Common myeloid progenitor, CD34-positive (primary cell): ENCODE results near the gene PHF21B.
A peak's percentile ranks its signal among the peaks of the same experiment; 100 is the strongest.

Experiments used
- CTCF ChIA-PET: fragments of 350-600 bp; sonication (Branson Sonifier 250); formaldehyde crosslinking; loops from one replicate; lab custom pipeline; 2021; ENCODE audit warnings: antibody characterized with exemption; lab: Charles Lee
- POLR2A ChIA-PET: fragments of 350-600 bp; sonication (Branson Sonifier 250); formaldehyde crosslinking; loops from one replicate; lab custom pipeline; 2021; ENCODE audit warnings: antibody characterized with exemption; lab: Charles Lee
- DNase-seq, 3 donors: peaks; one replicate each; pipeline versions ENCODE4 v3.0.0 to v3.0.0-alpha.2; 2013
- H3K27ac ChIP-seq, 2 experiments: 1 replicate in 1 of 2; 2 replicates in 1 of 2; pipeline ENCODE4 v1.7.0; 2013; ENCODE audit warnings: inconsistent platforms in 2 of 2, low read length in 2 of 2, mild to moderate bottlenecking in 2 of 2, low read depth in 1 of 2, moderate library complexity in 1 of 2; ENCODE audit not compliant: severe bottlenecking in 2 of 2, insufficient read depth in 1 of 2, poor library complexity in 1 of 2
- H3K27me3 ChIP-seq, 5 experiments: replicated peaks in 2 of 5; 1 replicate in 3 of 5; 2 replicates in 2 of 5; pipeline versions ENCODE4 v1.6.1 to v1.7.0; 2013; ENCODE audit warnings: low read length in 4 of 5, mild to moderate bottlenecking in 2 of 5, moderate library complexity in 2 of 5, inconsistent platforms in 1 of 5; ENCODE audit not compliant: insufficient read depth in 5 of 5, control insufficient read depth in 4 of 5
- H3K36me3 ChIP-seq, 4 experiments: 1 replicate in 2 of 4; 2 replicates in 2 of 4; pipeline versions ENCODE4 v1.6.1 to v1.7.0; 2013; ENCODE audit warnings: low read length in 3 of 4, control low read depth in 1 of 4, mild to moderate bottlenecking in 1 of 4; ENCODE audit not compliant: control insufficient read depth in 4 of 4, insufficient read depth in 4 of 4
- H3K4me1 ChIP-seq, 4 experiments: 1 replicate in 3 of 4; 2 replicates in 1 of 4; pipeline versions ENCODE4 v1.6.1 to v1.7.1; 2013; ENCODE audit warnings: low read length in 3 of 4, mild to moderate bottlenecking in 3 of 4, control low read depth in 1 of 4, inconsistent platforms in 1 of 4, moderate library complexity in 1 of 4; ENCODE audit not compliant: control insufficient read depth in 4 of 4, insufficient read depth in 4 of 4; ENCODE audit errors: control extremely low read depth in 1 of 4
- H3K4me3 ChIP-seq, 7 experiments: 1 replicate in 4 of 7; 2 replicates in 3 of 7; pipeline versions ENCODE4 v1.5.1 to v1.7.0; 2013; ENCODE audit warnings: mild to moderate bottlenecking in 7 of 7, low read length in 6 of 7, moderate library complexity in 6 of 7, inconsistent platforms in 2 of 7, low read depth in 2 of 7, control low read depth in 1 of 7; ENCODE audit not compliant: insufficient read depth in 4 of 7, control insufficient read depth in 1 of 7; ENCODE audit errors: extremely low read depth in 1 of 7
- H3K9me3 ChIP-seq, 5 experiments: 1 replicate in 4 of 5; 2 replicates in 1 of 5; pipeline versions ENCODE4 v1.6.1 to v1.7.1; 2013; ENCODE audit warnings: low read length in 4 of 5, mild to moderate bottlenecking in 2 of 5, inconsistent platforms in 1 of 5, low read depth in 1 of 5, moderate library complexity in 1 of 5; ENCODE audit not compliant: control insufficient read depth in 4 of 5, insufficient read depth in 2 of 5; ENCODE audit errors: control extremely low read depth in 1 of 5
- WGBS: methylation state at CpG from one replicate; pipeline ENCODE4 v1.1.5; 2013; ENCODE audit not compliant: insufficient coverage; 5-methylcytosine and 5-hydroxymethylcytosine counted together

Gene PHF21B

GRCh38 chr22:45019861-45020655, 10.3 kb upstream of the PHF21B start:
- 80% methylated on average over 13 of the region's 16 CpGs for WGBS
- POLR2A ChIA-PET, result no interaction called here

GRCh38 chr22:45014654-45015053, 4.8 kb upstream of the PHF21B start:
- no peak for DNase-seq
- Histone ChIP-seq H3K36me3 (no peaks in the 10 kb centered on the region), H3K9me3 (no peaks in the 10 kb centered on the region), H3K27ac (no peak overlapping the region), H3K4me3 (peak overlapping the region in 1 of 7 experiments; percentile 10), H3K4me1 (peaks cover 0 to 9% (median 6%) of the 10 kb centered on the region in 4 experiments), H3K27me3 (peaks cover 8 to 65% (median 35%) of the 10 kb centered on the region in 5 experiments)
- WGBS, result 65% methylated on average over 3 of the region's 4 CpGs
- ChIA-PET CTCF (no interaction called here), POLR2A (no interaction called here)

More at GRCh38 chr22:45019861-45020655, 10.3 kb upstream of the PHF21B start:
- no peak overlapping the region for H3K27ac ChIP-seq
- H3K9me3 ChIP-seq, result no peaks in the 10 kb centered on the region
- no peaks in the 10 kb centered on the region for H3K4me1 ChIP-seq
- no peak overlapping the region for H3K4me3 ChIP-seq
- no peak for DNase-seq
- H3K36me3 ChIP-seq, result no peaks in the 10 kb centered on the region
- H3K27me3 ChIP-seq, result peaks cover 0 to 62% (median 7%) of the 10 kb centered on the region in 5 experiments
- CTCF ChIA-PET, result no interaction called here

DNA sequence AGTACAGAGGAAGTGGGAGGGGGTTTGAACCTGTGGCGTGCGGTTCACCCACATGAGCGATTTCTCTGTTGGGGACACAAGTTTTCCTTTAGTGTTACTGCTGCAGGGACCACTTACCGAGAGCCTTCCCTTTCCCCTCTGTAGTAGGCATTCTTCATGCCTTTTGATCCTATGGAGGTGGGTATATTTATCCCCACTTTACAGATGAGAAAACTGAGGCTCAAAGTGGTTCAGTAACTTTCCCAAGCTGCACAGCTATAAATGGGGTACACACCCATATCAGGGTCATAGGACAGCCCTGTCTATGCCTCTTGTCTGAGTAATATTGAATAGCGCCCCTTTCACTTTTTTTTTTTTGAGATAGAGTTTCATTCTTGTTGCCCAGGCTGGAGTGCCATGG, 3.3 kb upstream of the PHF21B start:
- Histone ChIP-seq H3K27ac (no peak overlapping the region), H3K4me1 (peaks cover 0 to 24% (median 18%) of the 10 kb centered on the region in 4 experiments), H3K36me3 (no peaks in the 10 kb centered on the region), H3K27me3 (peaks cover 8 to 74% (median 35%) of the 10 kb centered on the region in 5 experiments), H3K4me3 (no peak overlapping the region), H3K9me3 (no peaks in the 10 kb centered on the region)
- DNase-seq, result no peak
- ChIA-PET POLR2A (no interaction called here), CTCF (no interaction called here)
- WGBS, result no CpG with 5 or more reads among the region's 5 CpGs

DNA sequence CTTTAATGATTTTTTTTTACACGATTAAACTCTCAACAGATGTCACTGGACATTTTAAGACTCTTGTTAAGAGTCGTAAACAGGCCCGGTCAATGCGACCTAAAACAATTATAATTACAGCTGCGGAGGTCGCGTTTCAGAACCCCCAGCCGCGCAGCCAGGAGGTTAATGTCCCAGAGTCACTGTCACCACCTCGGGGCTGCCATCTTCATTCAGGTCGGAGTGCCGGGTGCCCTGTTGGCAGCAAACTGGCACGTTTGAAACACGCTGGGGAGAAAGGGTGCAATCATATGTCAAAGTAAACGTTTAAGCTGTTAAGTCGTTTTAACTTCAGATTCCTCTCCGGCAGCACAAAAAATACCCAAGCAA, 711 bp upstream of the PHF21B start:
- H3K4me3 ChIP-seq, result peak overlapping the region in 5 of 7 experiments; percentile 26 to 74 (median 56)
- peak in 1 of 3 donors; percentile 18 for DNase-seq
- no peaks in the 10 kb centered on the region for H3K36me3 ChIP-seq
- no peak overlapping the region for H3K27ac ChIP-seq
- CTCF ChIA-PET, result no interaction called here
- 6% methylated on average over 15 of the region's 17 CpGs for WGBS
- no peaks in the 10 kb centered on the region for H3K9me3 ChIP-seq
- H3K4me1 ChIP-seq, result peaks cover 0 to 30% (median 21%) of the 10 kb centered on the region in 4 experiments
- H3K27me3 ChIP-seq, result peaks cover 12 to 85% (median 43%) of the 10 kb centered on the region in 5 experiments
- POLR2A ChIA-PET, result no interaction called here

GRCh38 chr22:45008751-45009605, 827 bp downstream of the PHF21B start:
- peak in 1 of 3 donors; percentile 29 for DNase-seq
- no peaks in the 10 kb centered on the region for H3K36me3 ChIP-seq
- WGBS, result under 1% methylated on average over 48 of the region's 90 CpGs
- CTCF ChIA-PET, result no interaction called here
- H3K4me3 ChIP-seq, result peak overlapping the region in 4 of 7 experiments; percentile 42 to 67 (median 52)
- peaks cover 15 to 85% (median 49%) of the 10 kb centered on the region in 5 experiments for H3K27me3 ChIP-seq
- H3K4me1 ChIP-seq, result peaks cover 0 to 30% (median 21%) of the 10 kb centered on the region in 4 experiments
- H3K27ac ChIP-seq, result no peak overlapping the region
- no peaks in the 10 kb centered on the region for H3K9me3 ChIP-seq
- POLR2A ChIA-PET, result no interaction called here

GRCh38 chr22:45008186-45008681, 1.6 kb downstream of the PHF21B start:
- H3K27ac ChIP-seq, result no peak overlapping the region
- ChIA-PET CTCF (no interaction called here), POLR2A (no interaction called here)
- peaks cover 0 to 30% (median 21%) of the 10 kb centered on the region in 4 experiments for H3K4me1 ChIP-seq
- peaks cover 15 to 91% (median 49%) of the 10 kb centered on the region in 5 experiments for H3K27me3 ChIP-seq
- DNase-seq, result peak in 1 of 3 donors; percentile 17
- no peaks in the 10 kb centered on the region for H3K36me3 ChIP-seq
- H3K9me3 ChIP-seq, result no peaks in the 10 kb centered on the region
- 3% methylated on average over 22 of the region's 46 CpGs for WGBS
- peak overlapping the region in 4 of 7 experiments; percentile 50 to 67 (median 56) for H3K4me3 ChIP-seq
